HepG2 (cell line): Measurements from ENCODE around the gene TRUB1. TPM values are rescaled to one million over a fixed set of nuclear protein-coding genes. Genes with fewer than 3 reads are reported as not detected.

Experiments used
- ATM ChIP-seq: fragments of 450-650 bp; IDR thresholded peaks from 2 replicates; pipeline ENCODE4 v1.7.1; 2017; ENCODE audit warnings: mild to moderate bottlenecking, borderline replicate concordance
- FOXO4 ChIP-seq: sonication (generic); formaldehyde crosslinking; conservative IDR thresholded peaks from 2 replicates; pipeline ENCODE4 v1.8.1; 2023; ENCODE audit warnings: missing genetic modification reagents
- JUND ChIP-seq: sonication (generic); formaldehyde crosslinking; IDR thresholded peaks from 2 replicates; pipeline ENCODE4 v1.8.0; 2022; ENCODE audit warnings: mild to moderate bottlenecking, missing genetic modification reagents
- NR1H2 ChIP-seq: sonication (generic); formaldehyde crosslinking; IDR thresholded peaks from 2 replicates; pipeline ENCODE4 v1.8.1; 2022; ENCODE audit warnings: low read depth, missing genetic modification reagents, borderline replicate concordance
- PRPF4 ChIP-seq: fragments of 200-400 bp; formaldehyde crosslinking; IDR thresholded peaks from 2 replicates; pipeline ENCODE4 v1.6.1; 2016; ENCODE audit warnings: low read length, low read depth; ENCODE audit not compliant: poor library complexity, severe bottlenecking
- XBP1 ChIP-seq: sonication (generic); formaldehyde crosslinking; IDR thresholded peaks from 2 replicates; pipeline ENCODE4 v1.5.0; 2020; ENCODE audit warnings: missing genetic modification reagents
- ZNF317 ChIP-seq: sonication (generic); formaldehyde crosslinking; IDR thresholded peaks from 2 replicates; pipeline ENCODE4 v1.5.0; 2020; ENCODE audit warnings: mild to moderate bottlenecking, missing genetic modification reagents
- ZNF362 ChIP-seq: sonication (generic); formaldehyde crosslinking; IDR thresholded peaks from 2 replicates; pipeline ENCODE4 v1.4.0; 2020; ENCODE audit warnings: missing genetic modification reagents, mild to moderate bottlenecking, borderline replicate concordance
- ZNF646 ChIP-seq: sonication (generic); formaldehyde crosslinking; IDR thresholded peaks from 2 replicates; pipeline ENCODE4 v1.9.0; 2021; ENCODE audit warnings: mild to moderate bottlenecking, missing genetic modification reagents
- ZNF773 ChIP-seq: sonication (generic); formaldehyde crosslinking; IDR thresholded peaks from 2 replicates; pipeline ENCODE4 v1.4.0; 2020; ENCODE audit warnings: missing genetic modification reagents, borderline replicate concordance
- polyA plus RNA-seq, 8 experiments: library from polyadenylated mRNA; depleted of rRNA in 3 of 8; stranded (reverse) in 7 of 8; unstranded in 1 of 8; fragments of >200 nt; fragmentation: Illumina TruSeq in 4 of 8; extraction: Trizol in 4 of 8; gene quantifications; 2 replicates each; pipeline versions ENCODE4 v1.2.1 to v1.2.3, GENCODE V29; 2011 to 2016; ENCODE audit warnings: low read depth in 4 of 8, missing spikeins in 1 of 8, mixed read lengths in 1 of 8; ENCODE audit not compliant: insufficient read depth in 1 of 8
- total RNA-seq, 5 experiments: library from RNA; depleted of rRNA; stranded (reverse); fragments of >200 nt; fragmentation: Illumina TruSeq; extraction: Trizol; gene quantifications; 2 replicates each; pipeline ENCODE4 v1.2.3, GENCODE V29; 2016; ENCODE audit warnings: low read depth in 1 of 5

The TRUB1 gene
- total and polyA plus RNA-seq, 2 of the 13 experiments (the other 11 are each of a cell fraction or from before 2014, with no cell fraction given) = 10.6 to 38.9 TPM

GRCh38 chr10:114937962-114938855 is at the start of gene TRUB1 (continued):
- TF ChIP-seq PRPF4 (no peak), ZNF773 (CRISPR knock-in tag) (no peak), ZNF317 (CRISPR knock-in tag) (no peak; the same call in 1 of the 2 replicates), FOXO4 (no peak), XBP1 (CRISPR knock-in tag) (no peak), ZNF646 (CRISPR knock-in tag) (no peak; the same call in 1 of the 2 replicates), JUND (CRISPR knock-in tag) (no peak), NR1H2 (CRISPR knock-in tag) (no peak), ZNF362 (CRISPR knock-in tag) (peak; percentile 15; the same call in 1 of the 2 replicates), ATM (no peak)
